ENCODE results near the gene IER5. TPM values are rescaled to one million over a fixed set of nuclear protein-coding genes. Genes with fewer than 3 reads are reported as not detected.

The IER5 gene
- total and polyA plus RNA-seq, 2 donors (not counting 1 experiment from before 2014, with no cell fraction given) = 19.1 to 42.8 TPM

DNA sequence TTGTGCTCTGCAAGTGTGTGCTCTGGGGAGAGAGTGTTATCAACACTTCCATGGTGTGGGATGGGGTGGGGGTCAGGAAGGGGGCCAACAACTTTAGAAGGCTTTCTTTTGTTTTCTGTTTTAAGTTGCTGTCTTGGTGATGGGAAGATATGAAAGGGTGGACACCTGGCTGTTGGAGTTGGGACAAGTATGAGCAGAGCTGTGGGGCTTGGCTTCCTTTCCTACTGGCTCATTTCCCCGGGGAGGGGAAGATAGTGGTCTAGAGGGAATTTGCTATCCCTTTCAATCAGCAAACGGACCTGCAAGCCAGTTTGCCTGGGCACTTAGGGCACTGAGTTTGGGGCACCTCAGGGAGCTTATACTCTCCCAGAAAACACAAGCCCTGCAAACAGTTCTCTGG lies 19.2 kb downstream of the IER5 start:
- Histone ChIP-seq H3K4me2 (ENCODE audit: extremely low read depth, insufficient read depth, low read length) (no peak overlapping the region), H3K9me3 (ENCODE audit: control insufficient read depth, insufficient read depth, low read depth, low read length) (no peaks in the 10 kb centered on the region), H2AFZ (ENCODE audit: low read length) (no peak overlapping the region), H4K20me1 (ENCODE audit: control insufficient read depth, extremely low read depth, insufficient read depth, low read length) (no peaks in the 10 kb centered on the region), H3K27ac (ENCODE audit: insufficient read depth, low read length) (no peak overlapping the region), H3K4me1 (ENCODE audit: control insufficient read depth, extremely low read depth, insufficient read depth, low read length) (peaks cover 34% of the 10 kb centered on the region), H3K79me2 (ENCODE audit: control insufficient read depth, insufficient read depth, low read length) (peaks cover 6% of the 10 kb centered on the region), H3K27me3 (ENCODE audit: control insufficient read depth, insufficient read depth, low read length) (no peaks in the 10 kb centered on the region), H3K4me3 (replicated peaks in 1 of 4; ENCODE audit: control extremely low read depth in 1 of 4, insufficient read depth in 1 of 4, low read depth in 3 of 4, low read length in 4 of 4) (no peak overlapping the region), H3K36me3 (ENCODE audit: control insufficient read depth, insufficient read depth, low read length) (no peaks in the 10 kb centered on the region), H3K9ac (ENCODE audit: insufficient read depth, low read length) (no peak overlapping the region)
- no peak for DNase-seq (ENCODE audit: low read depth in 2 of 2)
- no peak for TF ChIP-seq EZH2 (IDR thresholded peaks at IDR 0.05; ENCODE audit: low read length, missing control alignments)
- TF ChIP-seq, protein P1, sequence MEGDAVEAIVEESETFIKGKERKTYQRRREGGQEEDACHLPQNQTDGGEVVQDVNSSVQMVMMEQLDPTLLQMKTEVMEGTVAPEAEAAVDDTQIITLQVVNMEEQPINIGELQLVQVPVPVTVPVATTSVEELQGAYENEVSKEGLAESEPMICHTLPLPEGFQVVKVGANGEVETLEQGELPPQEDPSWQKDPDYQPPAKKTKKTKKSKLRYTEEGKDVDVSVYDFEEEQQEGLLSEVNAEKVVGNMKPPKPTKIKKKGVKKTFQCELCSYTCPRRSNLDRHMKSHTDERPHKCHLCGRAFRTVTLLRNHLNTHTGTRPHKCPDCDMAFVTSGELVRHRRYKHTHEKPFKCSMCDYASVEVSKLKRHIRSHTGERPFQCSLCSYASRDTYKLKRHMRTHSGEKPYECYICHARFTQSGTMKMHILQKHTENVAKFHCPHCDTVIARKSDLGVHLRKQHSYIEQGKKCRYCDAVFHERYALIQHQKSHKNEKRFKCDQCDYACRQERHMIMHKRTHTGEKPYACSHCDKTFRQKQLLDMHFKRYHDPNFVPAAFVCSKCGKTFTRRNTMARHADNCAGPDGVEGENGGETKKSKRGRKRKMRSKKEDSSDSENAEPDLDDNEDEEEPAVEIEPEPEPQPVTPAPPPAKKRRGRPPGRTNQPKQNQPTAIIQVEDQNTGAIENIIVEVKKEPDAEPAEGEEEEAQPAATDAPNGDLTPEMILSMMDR (conservative IDR thresholded peaks at IDR 0.05 in 1 of 2, IDR thresholded peaks at IDR 0.05 in 1 of 2; ENCODE audit: low read depth in 1 of 2, low read length in 2 of 2) = no peak

DNA sequence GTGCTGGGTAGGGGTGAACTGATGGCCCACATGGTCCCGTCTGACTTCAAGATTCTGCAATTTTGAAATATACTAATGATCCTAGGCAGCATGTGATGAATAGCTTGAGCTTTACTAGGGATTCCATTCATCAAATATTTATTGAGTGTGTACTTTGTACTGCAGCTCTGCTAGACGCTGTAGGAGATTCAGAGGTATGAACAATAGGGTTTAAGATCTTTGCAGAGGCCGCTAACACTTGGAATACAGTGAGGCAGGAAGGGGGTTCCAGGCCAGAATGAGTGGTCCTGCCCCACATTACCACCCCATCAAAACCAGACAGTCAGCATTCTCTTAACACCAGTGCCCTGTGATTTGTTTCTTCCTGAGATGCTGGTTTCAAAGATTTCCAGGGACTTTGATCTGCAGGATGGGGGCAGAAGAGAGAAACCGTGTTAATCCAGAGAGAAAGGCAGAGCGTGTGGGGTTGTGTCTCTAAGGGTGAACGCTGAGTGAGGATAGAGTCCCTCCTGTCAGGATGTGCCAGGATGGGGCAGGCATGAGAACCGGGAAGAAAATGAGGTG lies 19.9 kb downstream of the IER5 start:
- H3K4me1 ChIP-seq (ENCODE audit: control insufficient read depth, extremely low read depth, insufficient read depth, low read length) = peaks cover 37% of the 10 kb centered on the region
- TF ChIP-seq, protein P1 (conservative IDR thresholded peaks at IDR 0.05 in 1 of 2, IDR thresholded peaks at IDR 0.05 in 1 of 2; ENCODE audit: low read depth in 1 of 2, low read length in 2 of 2) = no peak
- no peak for TF ChIP-seq EZH2 (IDR thresholded peaks at IDR 0.05; ENCODE audit: low read length, missing control alignments)
- no peak overlapping the region for H3K9ac ChIP-seq (ENCODE audit: insufficient read depth, low read length)
- peaks cover 6% of the 10 kb centered on the region for H3K79me2 ChIP-seq (ENCODE audit: control insufficient read depth, insufficient read depth, low read length)
- H3K9me3 ChIP-seq (ENCODE audit: control insufficient read depth, insufficient read depth, low read depth, low read length) = no peaks in the 10 kb centered on the region
- no peaks in the 10 kb centered on the region for H3K36me3 ChIP-seq (ENCODE audit: control insufficient read depth, insufficient read depth, low read length)
- no peak overlapping the region for H3K27ac ChIP-seq (ENCODE audit: insufficient read depth, low read length)
- H3K27me3 ChIP-seq (ENCODE audit: control insufficient read depth, insufficient read depth, low read length) = no peaks in the 10 kb centered on the region
- no peak for DNase-seq (ENCODE audit: low read depth in 2 of 2)
- no peak overlapping the region for H3K4me2 ChIP-seq (ENCODE audit: extremely low read depth, insufficient read depth, low read length)
- H3K4me3 ChIP-seq (replicated peaks in 1 of 4; ENCODE audit: control extremely low read depth in 1 of 4, insufficient read depth in 1 of 4, low read depth in 3 of 4, low read length in 4 of 4) = no peak overlapping the region
- no peak overlapping the region for H2AFZ ChIP-seq (ENCODE audit: low read length)
- no peaks in the 10 kb centered on the region for H4K20me1 ChIP-seq (ENCODE audit: control insufficient read depth, extremely low read depth, insufficient read depth, low read length)

DNA sequence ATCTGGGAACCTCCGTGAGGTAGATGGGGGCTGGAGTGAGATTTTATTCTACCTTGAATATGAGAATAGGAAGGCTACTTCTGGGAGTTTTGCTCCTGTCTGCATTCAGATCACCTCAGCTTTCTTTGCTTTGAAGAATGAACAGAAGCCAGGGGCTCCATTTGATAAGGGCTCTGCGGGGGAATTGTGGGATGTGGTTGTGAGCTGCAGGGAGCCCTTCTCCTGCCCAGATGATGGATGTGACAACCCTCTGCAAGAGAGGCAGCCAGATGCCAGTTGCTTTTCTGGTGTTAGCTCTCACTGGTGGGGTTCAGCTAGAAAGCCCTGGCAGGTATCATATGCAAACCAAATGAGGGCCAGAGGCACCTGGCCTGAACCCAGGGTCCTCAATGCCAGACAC lies 21.5 kb downstream of the IER5 start:
- Histone ChIP-seq H3K9ac (ENCODE audit: insufficient read depth, low read length) (no peak overlapping the region), H4K20me1 (ENCODE audit: control insufficient read depth, extremely low read depth, insufficient read depth, low read length) (no peaks in the 10 kb centered on the region), H3K27me3 (ENCODE audit: control insufficient read depth, insufficient read depth, low read length) (no peaks in the 10 kb centered on the region), H3K4me3 (replicated peaks in 1 of 4; ENCODE audit: control extremely low read depth in 1 of 4, insufficient read depth in 1 of 4, low read depth in 3 of 4, low read length in 4 of 4) (no peak overlapping the region), H3K4me1 (ENCODE audit: control insufficient read depth, extremely low read depth, insufficient read depth, low read length) (peaks cover 40% of the 10 kb centered on the region), H3K4me2 (ENCODE audit: extremely low read depth, insufficient read depth, low read length) (no peak overlapping the region), H3K79me2 (ENCODE audit: control insufficient read depth, insufficient read depth, low read length) (no peaks in the 10 kb centered on the region), H3K9me3 (ENCODE audit: control insufficient read depth, insufficient read depth, low read depth, low read length) (no peaks in the 10 kb centered on the region), H3K36me3 (ENCODE audit: control insufficient read depth, insufficient read depth, low read length) (no peaks in the 10 kb centered on the region), H2AFZ (ENCODE audit: low read length) (no peak overlapping the region), H3K27ac (ENCODE audit: insufficient read depth, low read length) (no peak overlapping the region)
- DNase-seq (ENCODE audit: low read depth in 2 of 2) = no peak
- TF ChIP-seq, protein P1 (conservative IDR thresholded peaks at IDR 0.05 in 1 of 2, IDR thresholded peaks at IDR 0.05 in 1 of 2; ENCODE audit: low read depth in 1 of 2, low read length in 2 of 2) = no peak
- no peak for TF ChIP-seq EZH2 (IDR thresholded peaks at IDR 0.05; ENCODE audit: low read length, missing control alignments)
